Brain microvascular endothelial cell (primary cell): ENCODE measurements around the gene PALLD.
"Not testable (repeated sequence)": the region's sequence is repeated elsewhere in the genome, so short reads cannot be mapped to it uniquely, and the experiment has no call there.

Experiments used
- DNase-seq: peaks from one replicate; pipeline ENCODE4 v3.0.0-alpha.2; 2020
- H3K27ac ChIP-seq: fragments of 250-450 bp; sonication (Bioruptor Pico); 2 replicates; pipeline ENCODE4 v1.5.1; 2020; ENCODE audit warnings: mild to moderate bottlenecking, moderate library complexity
- H3K27me3 ChIP-seq: fragments of 250-450 bp; sonication (Bioruptor Pico); replicated peaks from 2 replicates; pipeline ENCODE4 v1.5.1; 2020; ENCODE audit warnings: mild to moderate bottlenecking
- H3K36me3 ChIP-seq: fragments of 250-450 bp; sonication (Bioruptor Pico); replicated peaks from 2 replicates; pipeline ENCODE4 v1.5.1; 2020; ENCODE audit warnings: mild to moderate bottlenecking
- H3K4me3 ChIP-seq: 2 replicates; pipeline ENCODE4 v1.5.1; 2011; ENCODE audit warnings: low read depth, mild to moderate bottlenecking, control low read depth, low read length, moderate library complexity
- CTCF ChIP-seq: IDR thresholded peaks from 2 replicates; pipeline ENCODE4 v1.5.1; 2011; ENCODE audit warnings: low read depth, mild to moderate bottlenecking, moderate library complexity, low read length, control low read depth, inconsistent platforms; ENCODE audit errors: missing control alignments
- in situ Hi-C: cut with HindIII; loops from 2 replicates; pipeline ENCODE4 v1.10.0; 2017; ENCODE audit warnings: low sequenced_read_pairs, low pct_ligation_motif_present

PALLD gene

DNA sequence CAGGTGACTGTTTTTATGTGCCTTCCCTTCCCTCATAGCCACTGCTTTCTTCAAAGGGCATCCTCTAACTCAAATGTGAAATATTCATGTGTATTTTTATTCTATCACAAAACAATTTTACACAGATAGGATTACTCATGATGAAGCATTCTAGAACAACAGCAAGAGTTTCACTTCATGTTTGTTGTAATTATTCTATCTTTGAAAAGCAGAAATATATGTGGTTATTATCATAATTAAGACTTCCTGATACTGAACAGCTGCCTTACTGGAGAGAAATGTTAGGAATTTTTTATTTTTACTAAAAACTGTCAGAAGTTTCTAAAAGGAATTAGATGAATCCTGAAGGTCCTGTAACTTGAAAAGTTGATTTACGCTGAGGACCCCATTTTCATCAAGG is 229.1 kb downstream of the PALLD start:
- in situ Hi-C loops: no loop called here
- no peak for DNase-seq
- Histone ChIP-seq H3K4me3 (no peak overlapping the region), H3K27ac (no peak overlapping the region), H3K27me3 (no peaks in the 10 kb centered on the region), H3K36me3 (no peaks in the 10 kb centered on the region)
- no peak for TF ChIP-seq CTCF

GRCh38 chr4:168727181-168727580 is 230.3 kb downstream of the PALLD start:
- not testable (repeated sequence) for H3K27ac ChIP-seq

GRCh38 chr4:168731006-168731636 is 234.3 kb downstream of the PALLD start:
- Histone ChIP-seq H3K27me3 (no peaks in the 10 kb centered on the region), H3K27ac (peak overlapping the region; percentile 14), H3K36me3 (no peaks in the 10 kb centered on the region), H3K4me3 (no peak overlapping the region)
- no peak for TF ChIP-seq CTCF
- peak; percentile 45 for DNase-seq
- in situ Hi-C loops: no loop called here

More at GRCh38 chr4:168727181-168727580, 230.3 kb downstream of the PALLD start:
- H3K36me3 ChIP-seq, in situ Hi-C loops, H3K4me3 ChIP-seq, H3K27me3 ChIP-seq, DNase-seq: not testable (repeated sequence)

DNA sequence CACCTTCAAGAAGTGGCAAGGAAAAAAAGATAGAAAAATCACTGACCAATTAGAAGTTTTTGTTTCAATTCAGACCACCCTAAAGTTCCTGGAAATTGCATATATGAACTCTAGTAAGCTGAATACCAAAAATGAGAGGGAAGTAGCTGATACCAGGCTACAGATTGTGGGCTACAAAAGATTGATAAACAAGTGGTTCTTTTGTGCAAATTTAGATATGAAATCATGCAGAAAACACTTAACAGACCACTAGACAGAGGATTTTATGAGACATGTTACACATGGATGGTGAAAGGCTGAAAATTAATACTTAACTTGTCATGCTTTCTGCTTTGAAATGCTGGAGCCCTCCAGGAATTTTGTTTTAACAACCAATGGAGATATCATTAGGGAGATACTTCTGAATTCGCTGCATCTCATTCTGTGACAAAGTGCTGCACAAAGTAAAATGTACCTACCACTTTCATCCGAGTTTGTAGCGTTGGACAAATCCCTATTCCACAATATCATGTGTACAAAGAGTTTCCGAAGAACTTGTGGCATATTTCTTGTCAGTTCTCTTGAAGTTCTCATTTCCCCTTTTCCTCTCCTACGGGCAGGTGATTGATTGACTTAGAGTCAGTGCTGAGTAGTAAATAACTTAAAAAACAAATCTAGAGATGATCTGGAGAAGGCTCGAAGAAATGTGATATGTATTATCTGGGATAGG is 235.0 kb downstream of the PALLD start:
- in situ Hi-C loops: no loop called here
- no peak for TF ChIP-seq CTCF
- no peak for DNase-seq
- Histone ChIP-seq H3K27ac (no peak overlapping the region), H3K36me3 (no peaks in the 10 kb centered on the region), H3K4me3 (no peak overlapping the region), H3K27me3 (no peaks in the 10 kb centered on the region)

- Histone ChIP-seq H3K36me3 (no peaks in the 10 kb centered on the region), H3K27me3 (no peaks in the 10 kb centered on the region), H3K4me3 (no peak overlapping the region), H3K27ac (no peak overlapping the region)
- TF ChIP-seq CTCF: no peak
- DNase-seq: no peak
- in situ Hi-C loops: no loop called here
These were observed 235.9 kb downstream of the PALLD start for GRCh38 chr4:168732714-168733113.

DNA sequence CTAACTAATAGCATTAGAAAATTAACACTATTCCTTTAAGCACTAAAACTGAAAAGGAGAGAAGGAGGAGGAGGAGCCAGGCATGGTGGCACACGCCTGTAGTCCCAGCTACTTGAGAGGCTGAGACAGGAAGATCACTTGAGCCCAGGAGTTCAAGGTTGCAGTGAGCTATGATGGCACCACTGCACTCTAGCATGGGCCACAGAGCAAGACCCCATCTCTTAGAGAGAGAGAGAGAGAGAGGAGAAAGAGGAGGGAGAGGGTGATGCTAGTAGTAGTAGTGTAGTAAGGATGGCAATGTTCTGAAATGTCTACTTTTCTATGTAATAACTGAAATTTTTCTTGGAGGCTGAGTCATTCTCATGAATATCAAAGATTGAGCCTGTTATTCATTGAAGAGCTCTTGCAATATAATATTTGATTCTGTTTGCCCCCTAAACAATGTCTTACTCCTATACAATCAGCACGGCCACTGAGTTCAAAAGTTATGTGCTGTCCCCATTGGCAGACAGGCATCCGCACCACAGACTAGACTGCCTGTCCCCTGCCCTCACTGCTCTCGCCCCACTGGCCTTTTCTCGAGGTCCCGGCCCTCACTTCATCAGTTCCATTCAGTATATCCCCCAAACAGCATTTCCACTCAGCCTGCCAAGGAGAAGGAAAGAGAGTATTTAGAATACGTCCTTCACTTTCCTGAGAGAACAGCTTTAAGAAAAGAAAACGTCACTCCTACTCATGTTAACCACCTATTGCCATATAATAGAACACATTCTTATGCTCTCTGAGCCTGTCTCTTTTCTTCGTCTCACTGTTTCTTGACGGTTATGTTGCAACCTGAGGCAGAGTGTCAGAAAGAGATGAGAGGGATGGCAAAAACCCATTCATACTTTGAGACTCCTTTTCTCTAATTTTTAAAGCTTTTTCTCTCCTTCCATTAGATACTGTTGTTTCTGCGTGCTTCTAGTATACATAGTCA is 238.1 kb downstream of the PALLD start:
- DNase-seq: no peak
- Histone ChIP-seq H3K27me3 (no peaks in the 10 kb centered on the region), H3K36me3 (no peaks in the 10 kb centered on the region), H3K4me3 (no peak overlapping the region), H3K27ac (no peak overlapping the region)
- no peak for TF ChIP-seq CTCF
- in situ Hi-C loops: no loop called here
